ENCODE results near the gene AIM2.
"Not testable (repeated sequence)": the region's sequence is repeated elsewhere in the genome, so short reads cannot be mapped to it uniquely, and the experiment has no call there.

The AIM2 gene

GRCh38 chr1:159076438-159077119 lies at the start of gene AIM2:
Gene AIM2, minus strand, starts transcription at chr1:159076766. Its CDS starts 3,267 bp downstream, at chr1:159073499.
- DNase-seq (ENCODE audit: low read depth, low spot score), result no peak

- no peak for DNase-seq (ENCODE audit: low read depth, low spot score)
These were observed 47.0 kb upstream of the AIM2 start for GRCh38 chr1:159123587-159123986.

GRCh38 chr1:159122005-159122621 lies 45.5 kb upstream of the AIM2 start:
- DNase-seq (ENCODE audit: low read depth, low spot score), result no peak

- no peak for DNase-seq (ENCODE audit: low read depth, low spot score)
These were observed 45.0 kb upstream of the AIM2 start for GRCh38 chr1:159121526-159121925.

GRCh38 chr1:159120317-159120716 lies 43.8 kb upstream of the AIM2 start:
- no peak for DNase-seq (ENCODE audit: low read depth, low spot score)

- DNase-seq (ENCODE audit: low read depth, low spot score), result no peak
These were observed 37.2 kb upstream of the AIM2 start for GRCh38 chr1:159113596-159114433.

GRCh38 chr1:159103021-159103420 lies 26.5 kb upstream of the AIM2 start:
- DNase-seq (ENCODE audit: low read depth, low spot score), result not testable (repeated sequence)

- no peak for DNase-seq (ENCODE audit: low read depth, low spot score)
These were observed 24.0 kb upstream of the AIM2 start for GRCh38 chr1:159100589-159100988.

GRCh38 chr1:159098596-159098995 lies 22.0 kb upstream of the AIM2 start:
- no peak for DNase-seq (ENCODE audit: low read depth, low spot score)

- DNase-seq (ENCODE audit: low read depth, low spot score), result no peak
These were observed 15.6 kb upstream of the AIM2 start for GRCh38 chr1:159092036-159092760.

GRCh38 chr1:159091607-159092031 lies 15.1 kb upstream of the AIM2 start:
- DNase-seq (ENCODE audit: low read depth, low spot score), result no peak

GRCh38 chr1:159091180-159091560 lies 14.6 kb upstream of the AIM2 start:
- DNase-seq (ENCODE audit: low read depth, low spot score), result no peak

GRCh38 chr1:159090286-159091179 lies 14.0 kb upstream of the AIM2 start:
- DNase-seq (ENCODE audit: low read depth, low spot score), result no peak

GRCh38 chr1:159089184-159089791 lies 12.7 kb upstream of the AIM2 start:
- no peak for DNase-seq (ENCODE audit: low read depth, low spot score)

GRCh38 chr1:159088546-159089183 lies 12.1 kb upstream of the AIM2 start:
- DNase-seq (ENCODE audit: low read depth, low spot score), result no peak

GRCh38 chr1:159088050-159088449 lies 11.5 kb upstream of the AIM2 start:
- DNase-seq (ENCODE audit: low read depth, low spot score), result no peak

- no peak for DNase-seq (ENCODE audit: low read depth, low spot score)
These were observed 8.3 kb upstream of the AIM2 start for GRCh38 chr1:159084867-159085266.

- DNase-seq (ENCODE audit: low read depth, low spot score), result no peak
These were observed 7.6 kb upstream of the AIM2 start for GRCh38 chr1:159084152-159084551.

- DNase-seq (ENCODE audit: low read depth, low spot score), result no peak
These were observed 6.4 kb upstream of the AIM2 start for GRCh38 chr1:159083013-159083412.

- no peak for DNase-seq (ENCODE audit: low read depth, low spot score)
These were observed 5.1 kb upstream of the AIM2 start for GRCh38 chr1:159081626-159082025.

Measured in smooth muscle cell of the brain vasculature (primary cell).